SK-N-MC (cell line): Measurements from ENCODE around the gene POU2F3.
"Not testable (repeated sequence)": the region's sequence is repeated elsewhere in the genome, so short reads cannot be mapped to it uniquely, and the experiment has no call there.

Experiments used
- EZH2 ChIP-seq: fragments of 200-600 bp; sonication (generic); IDR thresholded peaks from one replicate; pipeline ENCODE4 v1.6.1; 2017; ENCODE audit warnings: antibody characterized with exemption
- FOXP2 ChIP-seq: optimal IDR thresholded peaks from 2 replicates; pipeline ENCODE3; 2011; ENCODE audit warnings: mild to moderate bottlenecking, moderate library complexity; ENCODE audit not compliant: insufficient read depth; ENCODE audit errors: extremely low read length, control extremely low read depth
- POLR2AphosphoS5 ChIP-seq: IDR thresholded peaks from 2 replicates; pipeline ENCODE4 v1.6.1; 2012; ENCODE audit warnings: mild to moderate bottlenecking, low read depth, low read length, borderline replicate concordance

DNA sequence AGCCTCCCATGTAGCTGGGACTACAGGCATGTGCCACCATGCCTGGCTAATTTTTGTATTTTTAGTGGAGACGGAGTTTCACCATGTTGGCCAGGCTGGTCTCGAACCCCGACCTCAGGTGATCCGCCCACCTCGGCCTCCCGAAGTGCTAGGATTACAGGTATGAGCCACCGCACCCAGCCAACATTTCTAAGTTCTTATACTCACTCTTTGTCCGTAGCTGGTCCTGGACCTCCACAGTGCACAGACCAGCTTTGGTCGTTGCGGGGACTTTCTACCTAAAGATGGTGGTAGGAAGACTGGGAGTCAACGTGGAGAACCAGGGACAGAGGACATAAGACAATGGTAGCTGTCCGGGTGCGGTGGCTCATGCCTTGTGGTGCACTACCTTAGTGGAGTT lies 13.4 kb downstream of the POU2F3 start:
- TF ChIP-seq EZH2, POLR2AphosphoS5, FOXP2: not testable (repeated sequence)
